Gastroesophageal sphincter (tissue), 3 donors: Measurements from ENCODE around the gene MPZL3.

Source experiments
- EP300 ChIP-seq: sonication (generic); formaldehyde crosslinking; IDR thresholded peaks from one replicate; pipeline ENCODE4 v1.6.1; 2017; ENCODE audit warnings: antibody characterized with exemption, mild to moderate bottlenecking
- POLR2A ChIP-seq, 2 donors: fragments of 450-650 bp; IDR thresholded peaks; one replicate each; pipeline ENCODE4 v1.6.1; 2017; ENCODE audit warnings: antibody characterized with exemption in 2 of 2, mild to moderate bottlenecking in 2 of 2, moderate library complexity in 1 of 2
- POLR2AphosphoS5 ChIP-seq: sonication (generic); formaldehyde crosslinking; IDR thresholded peaks from one replicate; pipeline ENCODE4 v1.6.1; 2017; ENCODE audit warnings: antibody characterized with exemption
- TF ChIP-seq, protein P1 (sequence below), 4 experiments: fragments of 200-600 bp in 2 of 4; fragments of 450-650 bp in 2 of 4; sonication (generic) in 1 of 4; IDR thresholded peaks; one replicate each; pipeline ENCODE4 v1.5.1; 2017 to 2019; ENCODE audit warnings: antibody characterized with exemption in 4 of 4, mild to moderate bottlenecking in 2 of 4, moderate library complexity in 2 of 4

DNA sequence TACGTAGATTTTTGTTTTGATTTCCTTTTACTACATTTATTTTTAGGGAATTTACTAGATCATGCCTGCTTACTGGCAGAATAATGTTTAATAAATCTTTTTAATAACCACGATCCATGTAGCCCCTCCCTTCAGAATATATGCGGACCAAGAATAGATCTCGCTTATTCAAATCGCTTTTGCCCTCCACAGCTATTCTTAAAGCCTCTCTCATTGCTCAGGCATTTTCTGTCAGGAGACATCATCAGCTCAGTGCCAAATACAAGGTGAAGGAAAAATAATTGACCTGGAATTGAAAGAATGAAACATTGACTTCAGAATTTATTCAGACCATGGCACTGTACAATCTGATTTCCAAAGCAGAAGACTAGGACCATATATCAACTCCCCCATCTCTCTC is 17.3 kb downstream of the MPZL3 start:
- no peak for TF ChIP-seq EP300
- no peak for TF ChIP-seq POLR2A (IDR thresholded peaks at IDR 0.05)
- TF ChIP-seq, protein P1, sequence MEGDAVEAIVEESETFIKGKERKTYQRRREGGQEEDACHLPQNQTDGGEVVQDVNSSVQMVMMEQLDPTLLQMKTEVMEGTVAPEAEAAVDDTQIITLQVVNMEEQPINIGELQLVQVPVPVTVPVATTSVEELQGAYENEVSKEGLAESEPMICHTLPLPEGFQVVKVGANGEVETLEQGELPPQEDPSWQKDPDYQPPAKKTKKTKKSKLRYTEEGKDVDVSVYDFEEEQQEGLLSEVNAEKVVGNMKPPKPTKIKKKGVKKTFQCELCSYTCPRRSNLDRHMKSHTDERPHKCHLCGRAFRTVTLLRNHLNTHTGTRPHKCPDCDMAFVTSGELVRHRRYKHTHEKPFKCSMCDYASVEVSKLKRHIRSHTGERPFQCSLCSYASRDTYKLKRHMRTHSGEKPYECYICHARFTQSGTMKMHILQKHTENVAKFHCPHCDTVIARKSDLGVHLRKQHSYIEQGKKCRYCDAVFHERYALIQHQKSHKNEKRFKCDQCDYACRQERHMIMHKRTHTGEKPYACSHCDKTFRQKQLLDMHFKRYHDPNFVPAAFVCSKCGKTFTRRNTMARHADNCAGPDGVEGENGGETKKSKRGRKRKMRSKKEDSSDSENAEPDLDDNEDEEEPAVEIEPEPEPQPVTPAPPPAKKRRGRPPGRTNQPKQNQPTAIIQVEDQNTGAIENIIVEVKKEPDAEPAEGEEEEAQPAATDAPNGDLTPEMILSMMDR (IDR thresholded peaks at IDR 0.05) = no peak
- no peak for TF ChIP-seq POLR2AphosphoS5
